IPS-18c (cell line): Measurements from ENCODE around the gene DES.

Source experiments
- H3K4me3 ChIP-seq: 2 replicates; pipeline ENCODE4 v1.7.0; 2013; ENCODE audit warnings: low read depth, mild to moderate bottlenecking, low read length, moderate library complexity; ENCODE audit not compliant: insufficient read depth
- H3K9me3 ChIP-seq: one replicate; pipeline ENCODE4 v1.6.1; 2013; ENCODE audit warnings: mild to moderate bottlenecking, low read length, moderate library complexity; ENCODE audit not compliant: control insufficient read depth, insufficient read depth

The DES gene

GRCh38 chr2:219429958-219430606 is 11.9 kb downstream of the DES start:
- no peak overlapping the region for H3K4me3 ChIP-seq
- H3K9me3 ChIP-seq = no peaks in the 10 kb centered on the region

GRCh38 chr2:219430633-219431615 is 12.7 kb downstream of the DES start:
- Histone ChIP-seq H3K9me3 (no peaks in the 10 kb centered on the region), H3K4me3 (no peak overlapping the region)

- peak overlapping the region; percentile 38; the same call in 1 of the 2 replicates for H3K4me3 ChIP-seq
- H3K9me3 ChIP-seq = no peaks in the 10 kb centered on the region
These were observed 15.7 kb downstream of the DES start for GRCh38 chr2:219433666-219434467.

- H3K4me3 ChIP-seq = peak overlapping the region; percentile 38; the same call in 1 of the 2 replicates
- no peaks in the 10 kb centered on the region for H3K9me3 ChIP-seq
These were observed 16.2 kb downstream of the DES start for GRCh38 chr2:219434468-219434717.

- H3K9me3 ChIP-seq = no peaks in the 10 kb centered on the region
- H3K4me3 ChIP-seq = peak within 1 kb of the TSS; percentile 38; the same call in 1 of the 2 replicates
These were observed 16.7 kb downstream of the DES start, which contains the start of gene SPEG for GRCh38 chr2:219434718-219435525. SPEG (plus strand) TSS chr2:219434843; CDS start chr2:219434978, 135 bp downstream.

- Histone ChIP-seq H3K9me3 (no peaks in the 10 kb centered on the region), H3K4me3 (no peak overlapping the region)
These were observed 17.5 kb downstream of the DES start for GRCh38 chr2:219435701-219436100.

- H3K4me3 ChIP-seq = no peak overlapping the region
- no peaks in the 10 kb centered on the region for H3K9me3 ChIP-seq
These were observed 18.3 kb downstream of the DES start for GRCh38 chr2:219436491-219436890.

GRCh38 chr2:219437141-219437540 is 19.0 kb downstream of the DES start:
- Histone ChIP-seq H3K4me3 (no peak overlapping the region), H3K9me3 (no peaks in the 10 kb centered on the region)

GRCh38 chr2:219437690-219438206 is 19.6 kb downstream of the DES start:
- no peaks in the 10 kb centered on the region for H3K9me3 ChIP-seq

GRCh38 chr2:219438453-219438852 is 20.3 kb downstream of the DES start:
- Histone ChIP-seq H3K4me3 (no peak overlapping the region), H3K9me3 (no peaks in the 10 kb centered on the region)

More at GRCh38 chr2:219437690-219438206, 19.6 kb downstream of the DES start:
- H3K4me3 ChIP-seq = no peak overlapping the region

GRCh38 chr2:219439506-219439905 is 21.3 kb downstream of the DES start:
- Histone ChIP-seq H3K4me3 (no peak overlapping the region), H3K9me3 (no peaks in the 10 kb centered on the region)

GRCh38 chr2:219440388-219441256 is 22.4 kb downstream of the DES start:
- Histone ChIP-seq H3K4me3 (no peak overlapping the region), H3K9me3 (no peaks in the 10 kb centered on the region)

- H3K4me3 ChIP-seq = peak overlapping the region; percentile 75
These were observed 23.5 kb downstream of the DES start for GRCh38 chr2:219441451-219442255.

GRCh38 chr2:219442256-219443015 is 24.3 kb downstream of the DES start:
- no peaks in the 10 kb centered on the region for H3K9me3 ChIP-seq
- peak overlapping the region; percentile 56 for H3K4me3 ChIP-seq

More at GRCh38 chr2:219441451-219442255, 23.5 kb downstream of the DES start:
- no peaks in the 10 kb centered on the region for H3K9me3 ChIP-seq
